HG03378 (cell line): ENCODE results near the gene PLSCR4.

Experiments
- ATAC-seq: cut with Tn5 transposase; IDR thresholded peaks from one replicate; pipeline ENCODE4 v1.9.1; 2021; ENCODE audit warnings: mild to moderate bottlenecking, moderate library complexity; ENCODE audit not compliant: unreplicated experiment

The PLSCR4 gene

DNA sequence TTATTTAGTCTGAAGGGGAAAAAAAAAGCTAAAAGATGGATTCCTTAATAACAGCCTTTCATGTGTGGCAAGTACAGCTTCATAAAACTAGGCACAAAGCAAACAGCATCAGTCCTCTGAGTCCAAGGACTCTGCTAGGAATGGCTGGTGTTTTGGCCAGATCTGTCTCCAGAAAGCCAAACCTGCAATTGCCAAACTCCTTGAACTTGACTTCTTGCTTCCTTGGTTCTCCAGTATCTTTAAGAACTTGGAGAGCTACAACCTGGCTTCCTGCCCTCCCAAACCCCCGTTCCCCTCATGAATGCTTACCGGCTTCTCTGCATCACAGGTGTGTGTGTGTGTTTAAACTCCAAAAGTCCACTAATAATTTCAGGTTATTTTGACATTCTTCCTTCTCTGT, 88.3 kb downstream of the PLSCR4 start:
- no peak for ATAC-seq

DNA sequence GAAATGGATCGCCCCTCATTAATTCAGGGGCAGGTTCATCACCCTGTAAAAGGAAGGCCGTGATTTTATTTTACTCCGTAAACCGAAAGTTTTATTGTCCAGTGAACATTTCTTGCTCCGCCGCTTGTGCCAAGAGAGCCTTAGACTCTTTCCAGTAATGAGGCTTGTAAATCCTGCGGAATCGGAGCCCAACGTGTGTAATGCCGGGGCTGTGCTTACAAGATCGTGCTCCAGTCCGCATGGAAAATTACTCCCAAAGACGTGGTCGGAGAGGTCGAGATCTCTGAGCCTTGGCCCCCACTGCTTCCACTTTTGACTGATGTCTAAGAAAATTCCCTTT, 89.3 kb downstream of the PLSCR4 start:
- no peak for ATAC-seq

DNA sequence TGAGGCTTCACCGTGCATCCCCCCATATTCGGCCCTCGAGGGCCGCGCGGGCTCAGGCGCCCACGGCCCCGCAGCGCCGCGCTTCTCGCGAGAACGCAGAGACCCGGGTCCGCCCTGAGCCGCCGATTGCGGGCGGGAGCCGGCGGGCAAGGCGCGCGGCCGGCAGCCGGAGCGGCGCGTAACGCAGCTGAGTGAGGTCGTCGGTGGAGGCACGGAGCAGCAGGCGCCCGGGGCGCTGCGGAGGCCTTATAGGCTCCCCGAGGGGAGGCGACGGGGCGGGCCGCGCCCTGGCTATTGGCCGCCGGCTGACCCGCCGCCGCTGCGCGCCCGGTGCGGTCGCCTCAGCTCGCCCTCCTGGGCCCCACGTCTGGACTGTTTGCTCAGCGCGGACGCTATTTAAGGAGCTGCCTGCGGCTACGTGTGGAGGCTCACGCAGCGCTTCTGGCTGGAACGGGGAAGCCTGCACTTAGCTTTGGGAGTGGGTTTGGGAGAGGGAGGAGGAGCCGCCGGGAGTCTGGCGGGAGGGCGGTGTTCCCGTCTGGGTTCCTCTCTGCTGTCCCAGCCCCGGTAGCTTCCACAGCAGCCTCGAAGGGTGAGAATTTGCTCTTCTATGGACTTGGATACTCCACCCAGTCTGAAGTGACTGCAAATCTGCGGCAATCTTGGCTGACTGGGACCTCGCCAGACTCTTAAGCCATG, 89.8 kb downstream of the PLSCR4 start, which contains the start of gene PLOD2:
PLOD2 (minus strand) TSS at position 221 of the 699 bp plus-strand sequence; CDS start at position 26, 195 bp downstream.
- ATAC-seq: no peak

GRCh38 chr3:146160321-146160963, 90.5 kb downstream of the PLSCR4 start:
- ATAC-seq: no peak

DNA sequence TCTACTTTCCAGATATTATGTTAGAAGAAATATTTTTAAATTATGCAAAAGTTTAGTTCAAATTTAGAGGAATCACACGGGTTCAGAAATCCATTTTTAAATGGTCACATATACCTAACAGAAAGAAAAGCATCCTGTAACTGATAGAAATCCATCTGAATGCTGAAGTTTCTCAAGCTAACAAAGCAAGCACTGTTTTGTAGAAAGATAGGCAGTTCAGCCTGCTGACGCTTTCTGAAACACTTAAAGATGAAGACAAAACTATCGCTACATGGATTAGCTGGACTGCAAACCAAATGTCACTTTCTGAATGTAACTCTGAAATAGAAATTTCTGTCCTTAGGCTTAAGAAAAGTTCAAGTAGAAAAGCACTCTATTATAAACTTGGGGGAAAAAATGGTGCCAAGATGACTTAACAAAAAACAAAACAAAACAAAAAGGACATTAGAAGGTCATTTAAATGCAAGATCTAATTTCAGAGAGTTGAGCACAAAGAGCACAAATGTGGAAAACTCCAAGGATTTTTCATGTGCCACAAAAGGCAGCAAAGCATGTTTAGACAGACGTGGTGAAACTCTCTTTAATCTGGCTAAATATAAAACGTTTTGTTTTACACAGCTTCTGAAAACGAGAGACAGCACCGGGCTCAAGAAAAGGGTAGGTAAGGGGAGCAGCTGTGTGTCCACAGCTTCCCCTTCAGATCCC, 91.1 kb downstream of the PLSCR4 start:
- no peak for ATAC-seq

- ATAC-seq: no peak
Measured at GRCh38 chr3:146159037-146159436, 91.9 kb downstream of the PLSCR4 start.

DNA sequence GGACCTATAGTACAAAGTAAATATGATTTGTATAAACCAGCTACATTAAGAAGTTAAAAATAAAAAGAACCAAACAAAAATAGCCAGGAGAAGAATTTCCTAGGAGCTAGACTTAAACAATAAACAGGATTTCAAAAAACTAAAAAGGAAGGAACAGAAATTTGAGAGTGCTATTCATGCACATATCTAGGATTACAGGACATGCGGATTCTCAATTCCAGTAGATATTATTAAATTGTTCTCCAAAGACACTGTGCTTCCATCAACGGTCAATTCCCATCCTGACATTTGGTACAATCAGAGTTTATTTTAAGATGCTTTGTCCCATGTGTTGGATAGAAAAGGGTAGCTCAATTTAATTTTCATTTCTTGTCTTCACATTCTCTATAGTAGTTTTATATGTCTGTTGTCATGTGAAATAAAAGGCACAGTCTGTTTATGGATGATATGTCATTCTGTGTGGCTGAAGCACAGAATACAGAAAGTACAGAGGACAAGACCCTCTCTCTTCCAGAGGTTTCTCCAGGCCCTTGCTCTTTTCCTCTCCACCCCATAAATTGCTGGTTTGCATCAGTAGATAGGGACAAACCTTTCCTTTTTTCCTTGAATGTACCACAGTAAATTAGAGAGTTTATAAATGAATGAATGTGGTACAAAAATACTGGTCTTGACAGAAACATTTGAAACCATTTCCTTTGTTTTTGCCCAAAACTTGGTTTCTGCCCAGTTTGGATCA, 93.4 kb downstream of the PLSCR4 start:
- no peak for ATAC-seq

DNA sequence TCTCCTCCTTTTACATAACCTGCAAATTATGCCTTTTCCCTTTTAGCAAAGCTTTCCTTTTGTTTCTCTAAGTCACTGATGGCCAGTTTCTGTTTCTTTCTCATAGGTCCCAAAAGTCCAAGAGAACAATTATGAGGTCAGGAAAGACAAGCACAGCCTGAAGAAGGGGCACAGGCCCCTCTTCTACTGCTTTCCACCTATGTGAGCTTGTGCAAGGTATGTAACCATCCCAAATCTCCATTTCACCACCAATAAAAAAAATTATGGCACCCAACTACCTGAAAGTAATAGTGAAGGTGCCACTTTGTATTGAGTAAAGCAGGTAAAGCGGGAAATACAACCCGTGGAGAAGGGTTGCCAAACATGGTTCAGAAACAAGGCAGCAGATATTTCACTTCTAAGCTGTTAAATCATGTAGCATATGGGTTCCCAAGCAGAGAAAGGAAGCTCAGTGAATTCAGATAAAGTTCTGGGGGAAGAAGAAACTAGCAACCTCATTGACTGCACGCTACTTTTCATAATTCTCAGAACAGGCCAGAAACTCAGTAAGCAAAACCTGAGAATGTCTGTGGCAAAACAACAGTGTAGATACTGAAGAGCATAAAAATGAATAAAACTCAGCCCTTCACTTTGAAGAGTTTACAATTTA, 94.1 kb downstream of the PLSCR4 start:
- ATAC-seq: no peak

DNA sequence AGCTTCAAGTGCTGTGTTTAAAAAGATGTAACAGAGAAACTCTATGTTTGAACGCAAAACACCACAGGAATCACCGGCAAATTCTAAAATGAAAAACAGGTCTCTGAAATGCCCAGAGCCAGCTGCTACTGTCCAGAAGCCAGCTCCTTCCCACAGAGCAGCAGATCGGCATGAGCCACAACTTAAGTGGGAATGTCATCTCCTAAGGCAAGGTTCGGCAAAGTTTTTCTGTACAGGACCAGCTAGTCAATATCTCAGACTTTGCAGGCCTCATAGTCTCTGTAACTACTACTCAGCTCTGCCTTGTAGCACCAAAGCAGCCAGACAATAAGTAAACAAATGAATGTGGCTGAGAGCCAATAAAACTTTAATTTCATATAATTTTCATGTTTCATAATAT, 94.8 kb downstream of the PLSCR4 start:
- ATAC-seq: no peak

DNA sequence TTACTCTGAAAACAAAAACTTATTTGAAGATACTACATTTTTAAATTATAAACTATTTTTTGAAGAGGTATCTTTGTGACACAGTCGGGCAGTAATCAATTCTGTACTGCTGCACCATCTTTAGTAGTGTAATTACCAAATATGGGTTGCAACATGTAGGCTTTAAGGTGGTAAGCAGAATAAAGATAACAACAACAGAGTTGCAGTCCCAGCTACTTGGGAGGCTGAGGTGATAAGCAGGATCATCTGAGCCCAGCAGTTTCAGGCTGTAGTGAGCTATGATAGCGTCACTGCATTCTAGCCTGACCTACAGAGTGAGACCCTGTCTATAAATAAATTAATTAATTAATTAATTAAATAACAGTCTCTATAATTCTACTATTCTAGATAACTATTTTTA, 95.9 kb downstream of the PLSCR4 start:
- no peak for ATAC-seq

DNA sequence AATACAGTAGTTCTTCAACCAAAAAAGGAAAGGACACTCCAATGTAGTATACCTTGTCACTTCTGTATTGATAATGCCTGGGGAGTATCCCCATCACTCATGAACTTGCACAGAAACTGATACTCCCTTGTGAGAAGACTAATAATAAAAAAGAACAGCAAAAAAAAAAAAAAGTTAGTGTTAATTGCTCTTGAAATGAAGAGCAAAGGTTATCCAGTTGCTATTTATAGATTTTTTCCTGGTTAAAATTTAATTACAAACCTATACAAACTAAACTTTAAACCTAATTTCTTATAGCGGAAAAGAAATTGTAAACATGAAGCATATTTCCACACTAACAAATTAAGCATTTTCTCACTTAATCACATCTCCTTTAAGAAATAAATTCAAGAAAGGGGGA, 96.6 kb downstream of the PLSCR4 start:
- ATAC-seq: no peak

GRCh38 chr3:146153429-146153828, 97.5 kb downstream of the PLSCR4 start:
- no peak for ATAC-seq

DNA sequence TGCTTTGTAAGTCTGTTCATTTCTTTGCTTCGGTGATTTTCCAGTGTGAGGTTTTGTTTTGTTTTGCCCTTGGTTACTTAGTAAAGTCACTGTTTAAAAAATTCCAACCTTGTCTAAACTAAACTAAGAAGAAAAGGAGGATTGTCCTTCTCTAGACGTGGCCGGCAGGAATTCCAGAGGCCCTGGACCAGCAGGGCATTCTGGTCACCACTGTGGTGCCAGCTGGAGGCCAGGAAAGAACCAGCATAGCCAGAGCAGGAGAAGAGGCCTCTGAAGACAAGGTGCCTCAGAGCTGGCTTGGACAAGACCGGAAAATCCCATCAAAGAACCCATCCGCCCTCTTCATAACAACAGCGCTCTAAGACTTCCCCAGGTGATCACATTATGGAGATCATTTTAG, 98.1 kb downstream of the PLSCR4 start:
- ATAC-seq: no peak

DNA sequence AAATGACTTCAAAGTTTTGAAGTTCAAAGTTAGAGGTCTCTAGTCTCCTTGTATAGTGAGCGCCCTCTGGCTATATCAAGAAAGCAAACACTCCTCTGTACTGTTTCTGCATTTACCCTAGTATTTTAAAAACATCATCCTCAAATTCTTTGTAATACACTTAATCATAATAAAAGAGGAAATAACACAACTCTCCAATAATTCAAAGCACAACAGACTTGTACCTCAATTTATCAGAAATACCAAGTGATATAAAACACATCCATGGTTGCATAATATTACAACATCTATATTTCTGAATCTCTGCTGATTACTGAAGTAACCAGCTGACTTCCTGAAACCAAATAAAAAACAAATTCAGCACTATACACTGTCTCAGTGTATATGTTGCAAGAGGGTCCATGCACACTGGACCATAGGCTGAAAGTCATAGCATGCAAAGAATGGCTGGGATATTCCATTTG, 102.4 kb downstream of the PLSCR4 start:
- ATAC-seq: no peak

DNA sequence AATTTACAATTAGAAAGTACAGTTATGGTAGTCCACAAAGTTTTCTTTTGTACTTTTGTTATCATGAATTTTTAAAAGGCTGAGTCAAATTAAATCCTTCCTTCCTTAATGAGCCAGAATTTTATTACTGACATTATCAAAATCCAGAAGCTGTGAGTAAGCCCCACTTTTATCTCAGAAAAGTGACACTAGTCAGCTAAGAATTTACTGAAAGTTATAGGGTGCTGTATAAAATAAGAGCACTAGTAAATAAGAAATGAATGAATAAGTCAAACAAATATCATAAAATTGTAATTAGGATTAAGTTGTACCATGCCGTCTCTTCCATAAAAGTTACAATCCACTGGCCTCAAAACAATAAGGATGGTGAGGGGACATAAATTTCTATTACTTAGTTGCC, 105.3 kb downstream of the PLSCR4 start:
- no peak for ATAC-seq

DNA sequence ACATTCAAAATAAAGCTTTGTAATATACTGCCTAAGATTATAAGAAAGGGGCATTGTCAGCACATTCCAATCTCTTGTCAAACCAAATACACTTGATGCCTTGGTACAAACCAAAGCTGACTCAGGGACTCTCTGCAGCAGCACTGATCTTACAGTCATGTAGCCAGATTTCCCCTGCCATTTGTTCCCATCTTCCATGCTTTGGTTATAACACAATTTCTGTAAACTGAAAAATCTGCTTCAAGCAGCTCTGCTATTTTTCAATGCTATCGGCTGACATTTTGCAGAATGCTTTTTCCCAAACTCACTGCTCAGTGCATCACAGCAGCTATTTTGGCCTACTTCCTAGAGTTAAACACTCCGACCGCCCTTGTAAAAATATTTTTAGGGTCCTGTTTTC, 108.1 kb downstream of the PLSCR4 start:
- no peak for ATAC-seq
